ENCODE results near the gene MAGI2.

DNA sequence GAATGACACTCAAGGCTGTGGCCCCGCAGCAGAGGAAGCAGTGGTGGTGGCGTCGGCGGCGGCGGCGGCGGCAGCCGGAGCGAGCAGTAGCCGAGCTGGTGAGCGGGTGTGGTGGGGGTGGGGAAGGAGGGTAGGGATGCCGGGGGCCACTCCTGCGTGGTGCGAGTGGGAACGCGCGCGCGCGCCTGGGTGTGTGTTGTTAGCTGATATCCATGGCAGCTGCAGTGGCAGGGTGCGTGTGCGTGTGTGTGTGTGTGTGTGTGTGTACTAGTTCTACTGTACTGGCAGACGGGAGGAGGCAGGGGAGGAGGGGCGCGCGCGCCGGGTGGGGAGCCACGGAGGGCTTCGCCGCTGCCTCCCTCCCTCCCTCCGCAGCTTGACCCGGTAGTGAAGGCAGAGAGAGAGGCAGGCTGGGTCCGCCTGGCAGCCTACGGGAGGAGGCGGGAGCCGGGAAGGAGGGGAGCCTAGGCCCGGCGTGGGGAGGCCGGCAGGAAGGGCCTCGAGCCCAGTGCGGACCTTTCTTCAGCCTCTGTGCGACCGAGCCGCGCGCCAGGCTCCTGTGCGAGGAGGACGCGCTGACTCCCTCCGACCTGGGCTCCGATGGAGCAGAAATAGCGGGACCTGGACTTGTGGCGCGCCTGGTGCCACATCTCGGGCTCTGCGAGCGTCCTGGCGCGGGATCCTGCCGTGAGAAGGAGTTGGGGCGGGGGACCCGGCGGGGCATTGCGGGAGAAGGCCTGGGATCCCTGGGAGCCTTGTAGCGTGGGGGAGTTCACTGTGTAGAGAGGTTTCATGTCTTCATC, at the start of gene MAGI2:
- TF ChIP-seq CTCF (IDR thresholded peaks at IDR 0.05; ENCODE audit: low read depth, low read length, missing input control) (no peak), ATF3 (IDR thresholded peaks at IDR 0.05) (no peak), SP1 (IDR thresholded peaks at IDR 0.05) (peak; percentile 26), MAX (IDR thresholded peaks at IDR 0.05) (no peak), RAD21 (IDR thresholded peaks at IDR 0.05) (no peak), YY1 (IDR thresholded peaks at IDR 0.05) (peak; percentile 52), NR2F2 (IDR thresholded peaks at IDR 0.05) (no peak), GABPA (IDR thresholded peaks at IDR 0.05 in 1 of 2, conservative IDR thresholded peaks at IDR 0.05 in 1 of 2) (peak in 1 of 2 donors; percentile 66), RXRA (IDR thresholded peaks at IDR 0.05) (no peak)
- TF ChIP-seq, protein P1, sequence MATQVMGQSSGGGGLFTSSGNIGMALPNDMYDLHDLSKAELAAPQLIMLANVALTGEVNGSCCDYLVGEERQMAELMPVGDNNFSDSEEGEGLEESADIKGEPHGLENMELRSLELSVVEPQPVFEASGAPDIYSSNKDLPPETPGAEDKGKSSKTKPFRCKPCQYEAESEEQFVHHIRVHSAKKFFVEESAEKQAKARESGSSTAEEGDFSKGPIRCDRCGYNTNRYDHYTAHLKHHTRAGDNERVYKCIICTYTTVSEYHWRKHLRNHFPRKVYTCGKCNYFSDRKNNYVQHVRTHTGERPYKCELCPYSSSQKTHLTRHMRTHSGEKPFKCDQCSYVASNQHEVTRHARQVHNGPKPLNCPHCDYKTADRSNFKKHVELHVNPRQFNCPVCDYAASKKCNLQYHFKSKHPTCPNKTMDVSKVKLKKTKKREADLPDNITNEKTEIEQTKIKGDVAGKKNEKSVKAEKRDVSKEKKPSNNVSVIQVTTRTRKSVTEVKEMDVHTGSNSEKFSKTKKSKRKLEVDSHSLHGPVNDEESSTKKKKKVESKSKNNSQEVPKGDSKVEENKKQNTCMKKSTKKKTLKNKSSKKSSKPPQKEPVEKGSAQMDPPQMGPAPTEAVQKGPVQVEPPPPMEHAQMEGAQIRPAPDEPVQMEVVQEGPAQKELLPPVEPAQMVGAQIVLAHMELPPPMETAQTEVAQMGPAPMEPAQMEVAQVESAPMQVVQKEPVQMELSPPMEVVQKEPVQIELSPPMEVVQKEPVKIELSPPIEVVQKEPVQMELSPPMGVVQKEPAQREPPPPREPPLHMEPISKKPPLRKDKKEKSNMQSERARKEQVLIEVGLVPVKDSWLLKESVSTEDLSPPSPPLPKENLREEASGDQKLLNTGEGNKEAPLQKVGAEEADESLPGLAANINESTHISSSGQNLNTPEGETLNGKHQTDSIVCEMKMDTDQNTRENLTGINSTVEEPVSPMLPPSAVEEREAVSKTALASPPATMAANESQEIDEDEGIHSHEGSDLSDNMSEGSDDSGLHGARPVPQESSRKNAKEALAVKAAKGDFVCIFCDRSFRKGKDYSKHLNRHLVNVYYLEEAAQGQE (IDR thresholded peaks at IDR 0.05), result peak; percentile 12

Measured in liver (tissue), 3 donors.